Muscle of leg (tissue), 11 donors: Measurements from ENCODE around the gene CDK6. TPM values are rescaled to one million over a fixed set of nuclear protein-coding genes. Genes with fewer than 3 reads are reported as not detected.

Experiments
- DNase-seq: peaks from one replicate; pipeline ENCODE4 v3.0.0; 2013
- H3K27ac ChIP-seq: one replicate; pipeline ENCODE4 v1.5.1; 2013; ENCODE audit warnings: mild to moderate bottlenecking, low read length, control low read depth
- H3K27me3 ChIP-seq: one replicate; pipeline ENCODE4 v1.6.1; 2013; ENCODE audit warnings: low read length; ENCODE audit not compliant: control insufficient read depth, insufficient read depth
- H3K36me3 ChIP-seq: one replicate; pipeline ENCODE4 v1.6.1; 2013; ENCODE audit warnings: low read length; ENCODE audit not compliant: control insufficient read depth, insufficient read depth
- H3K4me1 ChIP-seq: one replicate; pipeline ENCODE4 v1.6.1; 2013; ENCODE audit warnings: low read length; ENCODE audit not compliant: control insufficient read depth, insufficient read depth
- H3K4me3 ChIP-seq: one replicate; pipeline ENCODE4 v1.5.1; 2013; ENCODE audit warnings: low read length, control low read depth
- H3K9me3 ChIP-seq: replicated peaks from 2 replicates; pipeline ENCODE4 v1.6.1; 2013; ENCODE audit warnings: low read depth, low read length; ENCODE audit not compliant: control insufficient read depth
- whole genome bisulfite sequencing: methylation state at CpG from one replicate; pipeline ENCODE4 v1.1.5; 2013; ENCODE audit warnings: missing lambda C conversion rate; ENCODE audit not compliant: insufficient coverage; 5-methylcytosine and 5-hydroxymethylcytosine counted together
- polyA plus RNA-seq, 8 donors: library from polyadenylated mRNA; unstranded; fragments of 120-200 nt; gene quantifications; one replicate each; pipeline versions ENCODE4 v1.2.1 to v1.2.3, GENCODE V29; 2013; ENCODE audit warnings: inconsistent platforms in 1 of 8, low replicate concordance in 1 of 8; ENCODE audit not compliant: insufficient read length in 8 of 8, insufficient read depth in 1 of 8
- total RNA-seq: library from RNA; stranded (reverse); fragments of 120-200 nt; gene quantifications from one replicate; pipeline ENCODE4 v1.2.4, GENCODE V29; 2013

The CDK6 gene
- total and polyA plus RNA-seq, 9 donors: 36.4 to 77.0 (median 54.0) TPM

DNA sequence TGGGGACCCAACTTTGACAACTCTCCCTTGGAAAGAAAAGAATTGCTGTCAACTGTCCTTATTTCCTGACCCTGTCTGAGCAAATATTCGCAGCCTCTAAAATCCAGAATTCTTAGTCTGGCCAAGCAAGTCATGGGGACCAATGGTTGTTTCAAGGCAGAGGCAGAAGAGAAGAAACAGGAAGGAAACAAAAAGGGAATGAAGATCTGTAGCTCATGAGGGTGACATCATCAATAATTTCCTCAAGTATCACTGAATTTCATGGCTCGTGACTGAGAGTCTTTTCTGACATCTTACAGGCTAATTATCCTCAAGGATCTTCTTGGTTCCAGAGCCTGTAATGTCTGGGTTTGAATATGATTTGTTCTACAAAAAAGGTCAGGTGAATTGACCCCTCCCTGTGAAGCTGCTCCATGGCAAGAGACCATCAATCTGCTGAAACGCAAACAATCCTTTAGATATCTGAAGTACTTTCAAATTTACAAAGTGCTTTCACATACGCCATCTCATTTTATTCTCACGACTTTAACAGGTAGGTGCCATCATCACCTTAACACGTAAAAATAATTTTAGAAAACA is 5.8 kb downstream of the CDK6 start:
- Histone ChIP-seq H3K27ac (no peak overlapping the region), H3K4me3 (peak overlapping the region; percentile 3)
- 59% methylated on average over 2 of the region's 6 CpGs for WGBS

DNA sequence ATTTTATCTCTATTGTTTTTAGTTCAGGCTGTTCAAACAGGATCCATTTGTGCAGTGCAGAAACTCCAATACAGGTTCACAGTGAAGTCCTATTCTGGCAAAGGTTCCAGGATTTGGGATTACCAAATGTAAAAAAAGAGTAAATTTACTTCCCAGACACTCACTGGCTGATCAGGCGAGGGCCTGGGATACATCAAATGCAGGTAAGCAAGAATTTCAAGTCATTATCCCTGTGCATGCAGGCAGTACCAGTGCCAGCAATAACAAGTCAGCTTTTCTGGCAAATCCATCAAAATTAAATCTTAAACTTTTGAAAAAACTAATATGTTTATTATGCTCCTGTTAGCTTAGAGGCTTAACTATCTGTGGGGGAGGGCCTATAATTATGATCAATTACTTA is 6.3 kb downstream of the CDK6 start:
- no peak overlapping the region for H3K4me3 ChIP-seq
- H3K9me3 ChIP-seq: no peaks in the 10 kb centered on the region
- H3K27ac ChIP-seq: no peak overlapping the region
- 38% methylated on average over 1 of the region's 1 CpG for WGBS
- H3K4me1 ChIP-seq: peaks cover 9% of the 10 kb centered on the region
- peaks cover 13% of the 10 kb centered on the region for H3K36me3 ChIP-seq
- H3K27me3 ChIP-seq: no peaks in the 10 kb centered on the region
- no peak for DNase-seq

More for the DNA sequence above, 5.8 kb downstream of the CDK6 start:
- Histone ChIP-seq H3K4me1 (peaks cover 9% of the 10 kb centered on the region), H3K36me3 (peaks cover 13% of the 10 kb centered on the region), H3K9me3 (no peaks in the 10 kb centered on the region), H3K27me3 (no peaks in the 10 kb centered on the region)
- DNase-seq: no peak

DNA sequence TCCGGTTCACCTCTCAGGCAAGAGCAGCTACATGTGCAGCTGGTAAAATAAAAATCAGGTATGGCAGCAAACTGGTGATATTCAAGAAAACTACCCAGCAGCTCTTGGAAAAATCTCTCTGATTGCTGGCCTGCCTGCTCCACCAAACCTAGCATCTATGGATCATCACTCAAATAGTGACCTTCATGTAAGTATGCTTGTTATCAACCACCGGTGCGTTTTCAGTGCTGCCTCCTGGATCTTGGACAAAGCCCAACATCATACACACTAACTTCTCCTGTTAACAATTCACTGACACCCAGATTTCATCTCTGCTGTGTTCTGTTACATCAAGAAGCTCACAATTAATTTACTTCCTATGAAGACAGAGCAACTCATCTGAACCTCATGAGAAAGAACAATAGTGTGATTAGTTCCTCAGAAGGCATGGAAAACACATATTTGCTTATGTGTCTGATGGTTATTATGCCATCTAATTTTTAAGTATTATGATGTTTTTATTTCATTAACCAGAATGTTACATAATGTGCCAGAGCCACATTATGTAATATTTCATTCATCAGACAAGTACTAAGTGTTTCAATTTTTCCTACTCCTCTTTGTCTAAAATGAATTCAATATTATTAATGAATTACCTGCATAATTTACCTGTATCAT is 8.8 kb downstream of the CDK6 start:
- Histone ChIP-seq H3K9me3 (no peaks in the 10 kb centered on the region), H3K27me3 (no peaks in the 10 kb centered on the region), H3K27ac (no peak overlapping the region), H3K4me3 (no peak overlapping the region), H3K36me3 (peaks cover 10% of the 10 kb centered on the region), H3K4me1 (peaks cover 9% of the 10 kb centered on the region)
- no peak for DNase-seq
- 76% methylated on average over 2 of the region's 3 CpGs for WGBS

DNA sequence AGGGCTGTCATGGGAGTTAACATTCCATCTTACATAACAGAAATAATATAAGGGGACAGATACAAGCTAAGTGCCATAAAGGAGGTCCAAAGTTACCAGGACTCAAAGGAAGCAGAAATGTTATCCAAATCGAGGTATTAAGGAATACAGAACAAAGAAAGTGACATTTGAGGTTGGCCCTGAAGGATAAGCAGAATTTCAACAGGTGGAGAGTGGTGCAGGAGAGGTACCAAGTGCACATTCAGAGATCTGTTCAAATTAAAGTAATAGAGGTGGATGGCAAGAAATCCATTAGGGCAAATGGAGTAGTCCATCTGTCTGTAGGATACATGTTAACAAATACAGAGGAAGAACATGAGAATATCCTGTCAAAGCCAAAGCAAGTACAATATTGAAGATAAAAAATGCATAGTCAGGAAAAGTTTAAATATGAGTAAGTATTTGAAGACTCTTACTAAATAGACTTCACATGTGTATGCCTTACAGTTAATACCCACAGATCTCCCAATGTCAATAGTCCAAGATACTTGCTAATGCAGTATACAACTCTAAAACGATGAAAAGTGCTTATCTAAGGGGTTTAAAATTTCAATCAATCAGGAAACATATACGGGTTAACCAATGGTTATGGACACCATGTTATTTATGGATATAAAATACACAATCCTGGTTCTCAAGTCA is 10.0 kb downstream of the CDK6 start:
- no peak overlapping the region for H3K4me3 ChIP-seq
- no peaks in the 10 kb centered on the region for H3K9me3 ChIP-seq
- H3K27me3 ChIP-seq: no peaks in the 10 kb centered on the region
- no peak for DNase-seq
- peaks cover 9% of the 10 kb centered on the region for H3K4me1 ChIP-seq
- 100% methylated on average over 1 of the region's 3 CpGs for WGBS
- peak overlapping the region; percentile 5 for H3K27ac ChIP-seq
- H3K36me3 ChIP-seq: peaks cover 8% of the 10 kb centered on the region

DNA sequence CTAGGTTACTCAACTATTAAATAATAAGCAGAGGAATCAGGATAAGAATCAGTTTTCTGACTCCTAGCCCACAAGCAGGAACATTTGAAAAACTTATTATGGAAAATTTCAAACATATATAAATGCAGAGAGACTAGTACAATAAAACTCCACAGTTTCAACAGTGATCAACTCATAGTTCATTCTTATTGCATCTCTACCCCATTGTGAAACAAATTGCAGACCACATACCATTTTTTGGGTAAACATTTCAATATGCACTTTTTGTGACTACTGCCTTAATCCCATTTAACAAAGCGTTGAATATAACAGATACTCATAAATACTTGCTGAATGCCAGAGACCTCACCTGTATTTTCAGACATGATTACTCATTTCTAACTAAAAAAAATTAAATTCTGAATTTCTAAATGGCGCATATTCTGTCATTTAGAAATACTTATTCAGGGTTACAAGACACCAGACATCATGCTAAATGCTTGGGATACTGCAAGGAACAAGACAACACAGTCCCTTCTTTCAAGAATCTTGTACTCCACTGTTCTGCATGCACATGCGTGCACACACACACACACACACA is 11.4 kb downstream of the CDK6 start:
- DNase-seq: no peak
- H3K27me3 ChIP-seq: no peaks in the 10 kb centered on the region
- WGBS: 89% methylated on average over 2 of the region's 3 CpGs
- peaks cover under 1% of the 10 kb centered on the region for H3K36me3 ChIP-seq
- H3K4me3 ChIP-seq: no peak overlapping the region
- H3K4me1 ChIP-seq: peaks cover 4% of the 10 kb centered on the region
- peaks cover 2% of the 10 kb centered on the region for H3K9me3 ChIP-seq
- no peak overlapping the region for H3K27ac ChIP-seq

DNA sequence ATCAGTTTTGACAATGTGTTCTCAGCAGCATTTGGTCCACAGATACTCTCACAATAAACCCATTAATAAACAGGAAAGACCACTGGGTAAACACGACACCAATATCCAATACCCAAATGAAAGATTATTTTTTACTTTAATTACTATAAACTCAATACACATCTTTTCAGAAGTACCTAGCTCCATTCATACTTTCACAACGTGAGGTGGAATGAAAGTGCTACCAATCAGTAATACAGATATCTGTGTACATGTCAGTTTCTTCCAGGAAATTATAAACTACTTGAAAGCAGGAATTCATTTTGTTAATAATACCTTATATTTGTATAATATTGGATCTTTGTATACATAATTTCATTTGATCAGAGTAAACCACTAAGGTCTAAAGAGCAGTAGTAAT is 11.9 kb downstream of the CDK6 start:
- Histone ChIP-seq H3K4me1 (peaks cover 2% of the 10 kb centered on the region), H3K4me3 (no peak overlapping the region), H3K27me3 (no peaks in the 10 kb centered on the region), H3K9me3 (peaks cover 2% of the 10 kb centered on the region), H3K27ac (no peak overlapping the region), H3K36me3 (no peaks in the 10 kb centered on the region)
- no peak for DNase-seq
- WGBS: no CpG with 5 or more reads among the region's 2 CpGs

DNA sequence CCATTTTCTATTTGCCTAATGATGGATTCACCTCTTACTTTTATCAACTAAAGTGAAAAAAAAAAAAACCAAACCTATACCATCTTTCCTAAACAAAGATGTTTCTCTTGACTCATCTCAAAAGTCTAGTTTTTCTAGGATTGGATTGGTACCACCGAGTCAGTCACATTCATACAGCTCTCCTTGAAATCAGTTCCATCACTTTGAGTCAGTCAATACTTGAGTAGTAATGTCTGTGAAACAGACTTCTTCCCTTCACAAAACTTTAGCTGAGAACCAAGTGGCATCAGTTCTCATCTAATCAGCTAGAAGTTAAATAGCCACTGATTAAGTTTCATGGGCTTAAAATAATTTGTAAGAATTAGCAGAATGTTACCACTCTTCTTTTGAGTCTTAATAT is 13.3 kb downstream of the CDK6 start:
- no peak overlapping the region for H3K4me3 ChIP-seq
- no peaks in the 10 kb centered on the region for H3K27me3 ChIP-seq
- peaks cover 2% of the 10 kb centered on the region for H3K9me3 ChIP-seq
- no peaks in the 10 kb centered on the region for H3K36me3 ChIP-seq
- peaks cover 2% of the 10 kb centered on the region for H3K4me1 ChIP-seq
- DNase-seq: no peak
- no CpG with 5 or more reads among the region's 1 CpG for WGBS
- H3K27ac ChIP-seq: no peak overlapping the region

DNA sequence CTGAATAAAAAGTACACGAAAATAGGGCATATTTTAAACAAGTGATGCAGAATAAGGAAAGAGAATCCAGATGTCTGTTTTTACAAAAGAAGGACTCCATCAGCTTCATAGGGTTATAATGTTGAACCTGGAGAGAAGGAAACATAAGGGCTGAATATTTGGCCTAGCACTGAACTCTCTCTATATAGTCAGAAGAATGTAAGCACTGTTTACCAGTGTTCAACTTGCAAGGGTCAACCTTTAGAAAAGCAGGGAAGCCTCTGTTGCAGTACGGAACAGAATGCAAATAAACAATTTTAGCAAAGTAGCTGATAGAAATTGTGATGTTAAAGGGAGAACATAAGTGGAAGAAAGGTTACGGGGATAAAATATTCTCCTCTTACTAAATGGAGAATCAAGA is 16.2 kb downstream of the CDK6 start:
- no peaks in the 10 kb centered on the region for H3K27me3 ChIP-seq
- H3K36me3 ChIP-seq: no peaks in the 10 kb centered on the region
- H3K4me1 ChIP-seq: no peaks in the 10 kb centered on the region
- H3K27ac ChIP-seq: no peak overlapping the region
- no peak for DNase-seq
- H3K4me3 ChIP-seq: no peak overlapping the region
- 100% methylated on average over 1 of the region's 3 CpGs for WGBS
- peaks cover 10% of the 10 kb centered on the region for H3K9me3 ChIP-seq

DNA sequence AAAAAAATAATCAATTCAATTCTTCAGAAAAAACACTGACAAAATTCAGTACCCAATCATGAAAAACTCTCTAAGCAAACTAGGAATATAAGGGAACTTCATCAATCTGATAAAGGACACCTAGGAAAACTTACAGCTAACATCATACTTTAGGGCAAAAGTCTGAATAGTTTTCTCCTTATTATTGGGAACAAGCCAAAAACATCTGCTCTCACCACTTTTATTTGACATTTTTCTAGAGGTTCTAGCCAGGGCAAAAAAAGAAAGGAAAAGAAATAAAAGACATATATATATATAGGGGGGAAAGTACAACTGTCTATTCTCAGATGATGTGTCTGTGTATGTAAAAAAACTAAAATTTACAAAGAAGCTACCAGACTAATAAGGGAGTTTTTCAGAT is 19.0 kb downstream of the CDK6 start:
- H3K4me1 ChIP-seq: no peaks in the 10 kb centered on the region
- no peak for DNase-seq
- H3K27me3 ChIP-seq: no peaks in the 10 kb centered on the region
- no peak overlapping the region for H3K27ac ChIP-seq
- no peaks in the 10 kb centered on the region for H3K36me3 ChIP-seq
- no peak overlapping the region for H3K4me3 ChIP-seq
- H3K9me3 ChIP-seq: peaks cover 10% of the 10 kb centered on the region

DNA sequence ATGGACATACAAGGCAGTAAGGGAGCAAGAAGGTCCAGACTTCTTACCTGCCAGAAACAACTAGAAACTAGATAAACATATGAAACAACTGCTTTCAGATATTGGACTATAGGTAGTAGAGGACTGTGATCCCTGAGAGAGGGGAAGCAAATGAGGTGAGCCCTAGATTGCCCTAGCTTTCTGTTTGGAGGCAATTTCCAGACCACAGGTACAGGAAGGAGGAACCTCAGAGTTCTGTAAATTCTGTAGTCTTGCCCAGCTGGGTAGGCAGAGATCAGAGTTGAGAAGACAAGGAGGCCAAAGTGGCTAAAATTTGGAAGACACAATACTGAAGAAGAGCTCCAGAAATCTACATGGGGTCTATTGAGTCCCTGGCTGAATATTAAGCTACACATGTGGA is 21.0 kb downstream of the CDK6 start:
- H3K4me1 ChIP-seq: no peaks in the 10 kb centered on the region
- H3K9me3 ChIP-seq: peaks cover 10% of the 10 kb centered on the region
- H3K27ac ChIP-seq: no peak overlapping the region
- H3K4me3 ChIP-seq: no peak overlapping the region
- no peaks in the 10 kb centered on the region for H3K27me3 ChIP-seq
- H3K36me3 ChIP-seq: no peaks in the 10 kb centered on the region
- DNase-seq: no peak
